HepG2 (cell line): ENCODE measurements around the gene QSOX2. TPM values are rescaled to one million over a fixed set of nuclear protein-coding genes. Genes with fewer than 3 reads are reported as not detected.
A peak's percentile ranks its signal among the peaks of the same experiment; 100 is the strongest.

Source experiments
- ATAC-seq: fragments of 200-7000 bp; cut with Tn5 transposase; 3 replicates; pipeline ENCODE4 v1.9.1; 2020; ENCODE audit warnings: mild to moderate bottlenecking, moderate library complexity
- BruUV-seq: library from RNA; stranded (reverse); fragments of 400-500 nt; replicated peaks from 2 replicates; lab custom pipeline; 2021; lab: Mats Ljungman, UMichigan
- CTCF ChIA-PET: fragments of 300-600 bp; formaldehyde crosslinking; extraction: SDS; loops from one replicate; lab custom pipeline; 2021; ENCODE audit warnings: low total read pairs, inconsistent platforms, low intra/inter-chr PET ratio; lab: Yijun Ruan, JAX
- POLR2A ChIA-PET: fragments of 350-600 bp; sonication (Branson Sonifier 250); formaldehyde crosslinking; loops from one replicate; lab custom pipeline; 2020; ENCODE audit warnings: antibody characterized with exemption, inconsistent platforms; lab: Yijun Ruan, JAX
- DNase-seq: peaks from one replicate; pipeline ENCODE4 v3.0.0-alpha.2; 2015; ENCODE audit warnings: low spot score
- FAIRE-seq: peaks from 3 replicates; lab custom pipeline; 2011; peaks lifted over from hg19 to GRCh38; lab: Jason Lieb, UNC
- H2AFZ ChIP-seq: one replicate; pipeline ENCODE4 v1.6.1; 2011; ENCODE audit warnings: low read length, inconsistent platforms
- H3K27ac ChIP-seq: fragments of 300-600 bp; 3 replicates; pipeline ENCODE4 v1.8.0; 2011; ENCODE audit warnings: mixed run types, mild to moderate bottlenecking, mixed read lengths, low read length, inconsistent platforms; ENCODE audit not compliant: insufficient read depth; ENCODE audit errors: extremely low read length
- H3K27me3 ChIP-seq, 2 experiments: fragments of 200-600 bp in 1 of 2; 2 replicates in 1 of 2; 3 replicates in 1 of 2; pipeline versions ENCODE4 v1.6.0 to v1.8.0; 2011; ENCODE audit warnings: low read length in 2 of 2, mild to moderate bottlenecking in 2 of 2, moderate library complexity in 2 of 2, inconsistent platforms in 1 of 2; ENCODE audit not compliant: insufficient read depth in 2 of 2, control insufficient read depth in 1 of 2
- H3K36me3 ChIP-seq, 2 experiments: fragments of 200-600 bp in 1 of 2; replicated peaks in 1 of 2; 2 replicates in 1 of 2; 3 replicates in 1 of 2; pipeline versions ENCODE4 v1.5.1 to v1.8.0; 2011; ENCODE audit warnings: low read length in 2 of 2, inconsistent platforms in 1 of 2; ENCODE audit not compliant: insufficient read depth in 2 of 2, control insufficient read depth in 1 of 2
- H3K4me1 ChIP-seq: 2 replicates; pipeline ENCODE4 v1.5.1; 2012; ENCODE audit warnings: low read length, inconsistent platforms; ENCODE audit not compliant: insufficient read depth
- H3K4me2 ChIP-seq: 2 replicates; pipeline ENCODE4 v1.6.0; 2011; ENCODE audit warnings: low read depth, low read length, inconsistent platforms
- H3K4me3 ChIP-seq, 3 experiments: fragments of 200-600 bp in 1 of 3; sonication (generic), shearing (Covaris generic) in 1 of 3; replicated peaks in 1 of 3; 2 replicates each; pipeline ENCODE4 v1.5.1; 2011 to 2016; ENCODE audit warnings: low read length in 3 of 3, inconsistent platforms in 2 of 3, low read depth in 2 of 3, mild to moderate bottlenecking in 2 of 3, control low read depth in 1 of 3, mixed read lengths in 1 of 3; ENCODE audit not compliant: insufficient read depth in 1 of 3
- H3K79me2 ChIP-seq: one replicate; pipeline ENCODE4 v1.6.1; 2011; ENCODE audit warnings: low read length, inconsistent platforms; ENCODE audit not compliant: insufficient read depth
- H3K9ac ChIP-seq: 2 replicates; pipeline ENCODE4 v1.6.0; 2011; ENCODE audit warnings: mild to moderate bottlenecking, low read depth, low read length, inconsistent platforms; ENCODE audit not compliant: insufficient read depth
- H3K9me3 ChIP-seq: 2 replicates; pipeline ENCODE4 v1.5.1; 2012; ENCODE audit warnings: mild to moderate bottlenecking, low read length
- H4K20me1 ChIP-seq: 2 replicates; pipeline ENCODE4 v1.6.0; 2011; ENCODE audit warnings: inconsistent platforms, mild to moderate bottlenecking, low read length, moderate library complexity; ENCODE audit not compliant: insufficient read depth
- KLF12 ChIP-seq: sonication (generic); formaldehyde crosslinking; IDR thresholded peaks from 2 replicates; pipeline ENCODE4 v1.4.0; 2020; ENCODE audit warnings: missing genetic modification reagents, borderline replicate concordance
- KLF6 ChIP-seq: IDR thresholded peaks from 2 replicates; pipeline ENCODE4 v1.8.0; 2016; ENCODE audit warnings: missing biosample characterization, missing genetic modification reagents
- NAIF1 ChIP-seq: sonication (generic); formaldehyde crosslinking; IDR thresholded peaks from 2 replicates; pipeline ENCODE4 v1.5.0; 2020; ENCODE audit warnings: mild to moderate bottlenecking, missing genetic modification reagents, borderline replicate concordance
- RAD21 ChIP-seq: fragments of 450-650 bp; formaldehyde crosslinking; IDR thresholded peaks from 2 replicates; pipeline ENCODE4 v1.5.0; 2020; ENCODE audit warnings: mild to moderate bottlenecking
- XRCC5 ChIP-seq: fragments of 200-400 bp; formaldehyde crosslinking; optimal IDR thresholded peaks from 2 replicates; pipeline ENCODE3; 2017; ENCODE audit warnings: mild to moderate bottlenecking, low read length
- ZMYM4 ChIP-seq: sonication (generic); formaldehyde crosslinking; IDR thresholded peaks from 2 replicates; pipeline ENCODE4 v1.8.1; 2023; ENCODE audit warnings: mild to moderate bottlenecking, missing genetic modification reagents
- ZNF138 ChIP-seq: sonication (generic); formaldehyde crosslinking; IDR thresholded peaks from 2 replicates; pipeline ENCODE4 v1.5.0; 2020; ENCODE audit warnings: mild to moderate bottlenecking, low read depth, missing genetic modification reagents
- ZNF33B ChIP-seq: sonication (generic); formaldehyde crosslinking; IDR thresholded peaks from 2 replicates; pipeline ENCODE4 v1.5.1; 2020; ENCODE audit warnings: mild to moderate bottlenecking, missing genetic modification reagents
- ZNF367 ChIP-seq: sonication (generic); formaldehyde crosslinking; IDR thresholded peaks from 2 replicates; pipeline ENCODE4 v1.4.0; 2020; ENCODE audit warnings: missing genetic modification reagents, borderline replicate concordance
- ZNF383 ChIP-seq: sonication (generic); formaldehyde crosslinking; IDR thresholded peaks from 2 replicates; pipeline ENCODE4 v1.4.0; 2020; ENCODE audit warnings: missing genetic modification reagents, mild to moderate bottlenecking, borderline replicate concordance
- ZNF550 ChIP-seq: sonication (generic); formaldehyde crosslinking; IDR thresholded peaks from 2 replicates; pipeline ENCODE4 v1.4.0; 2020; ENCODE audit warnings: mild to moderate bottlenecking, missing genetic modification reagents, borderline replicate concordance
- ZNF737 ChIP-seq: sonication (generic); formaldehyde crosslinking; IDR thresholded peaks from 2 replicates; pipeline ENCODE4 v1.5.0; 2020; ENCODE audit warnings: missing genetic modification reagents, mild to moderate bottlenecking, borderline replicate concordance
- ZNF768 ChIP-seq: sonication (generic); formaldehyde crosslinking; IDR thresholded peaks from 2 replicates; pipeline ENCODE4 v1.4.0; 2020; ENCODE audit warnings: missing genetic modification reagents
- WGBS: methylation state at CpG from one replicate; pipeline ENCODE4 v1.1.6; 2017; ENCODE audit warnings: low lambda C conversion rate; 5-methylcytosine and 5-hydroxymethylcytosine counted together
- in situ Hi-C: cut with HindIII; loops from 2 replicates; pipeline ENCODE4 v1.10.0; 2017; ENCODE audit warnings: low pct_unique_long_range_greater_than_20kb; ENCODE audit not compliant: extremely low pct_ligation_motif_present
- intact Hi-C: fragments of 100-400 bp; cut with micrococcal nuclease; formaldehyde crosslinking; loops from one replicate; pipeline ENCODE4 v1.10.0; 2022; ENCODE audit not compliant: unreplicated experiment
- polyA plus RNA-seq, 8 experiments: library from polyadenylated mRNA; depleted of rRNA in 3 of 8; stranded (reverse) in 7 of 8; unstranded in 1 of 8; fragments of >200 nt; fragmentation: Illumina TruSeq in 4 of 8; extraction: Trizol in 4 of 8; gene quantifications; 2 replicates each; pipeline versions ENCODE4 v1.2.1 to v1.2.3, GENCODE V29; 2011 to 2016; ENCODE audit warnings: low read depth in 4 of 8, missing spikeins in 1 of 8, mixed read lengths in 1 of 8; ENCODE audit not compliant: insufficient read depth in 1 of 8
- total RNA-seq, 5 experiments: library from RNA; depleted of rRNA; stranded (reverse); fragments of >200 nt; fragmentation: Illumina TruSeq; extraction: Trizol; gene quantifications; 2 replicates each; pipeline ENCODE4 v1.2.3, GENCODE V29; 2016; ENCODE audit warnings: low read depth in 1 of 5
- TF ChIP-seq, protein P1 (sequence below): sonication (generic); formaldehyde crosslinking; IDR thresholded peaks from 2 replicates; pipeline ENCODE4 v1.4.0; 2020; ENCODE audit warnings: missing genetic modification reagents
- TF ChIP-seq, protein P2 (sequence below): sonication (generic); formaldehyde crosslinking; IDR thresholded peaks from 2 replicates; pipeline ENCODE4 v1.5.1; 2020; ENCODE audit warnings: mild to moderate bottlenecking, missing genetic modification reagents, moderate library complexity
- TF ChIP-seq, protein P3 (sequence below): sonication (generic); formaldehyde crosslinking; IDR thresholded peaks from 2 replicates; pipeline ENCODE4 v1.9.0; 2022; ENCODE audit warnings: missing genetic modification reagents, mild to moderate bottlenecking, borderline replicate concordance
- TF ChIP-seq, protein P4 (sequence below): sonication (generic); formaldehyde crosslinking; IDR thresholded peaks from 2 replicates; pipeline ENCODE4 v1.4.0; 2020; ENCODE audit warnings: missing genetic modification reagents, low read depth, mild to moderate bottlenecking, borderline replicate concordance
- TF ChIP-seq, protein P5 (sequence below): sonication (generic); formaldehyde crosslinking; IDR thresholded peaks from 2 replicates; pipeline ENCODE4 v1.5.0; 2020; ENCODE audit warnings: missing genetic modification reagents

QSOX2 gene
- total and polyA plus RNA-seq, 2 of the 13 experiments (the other 11 are each of a cell fraction or from before 2014, with no cell fraction given), result 27.1 to 42.1 TPM

DNA sequence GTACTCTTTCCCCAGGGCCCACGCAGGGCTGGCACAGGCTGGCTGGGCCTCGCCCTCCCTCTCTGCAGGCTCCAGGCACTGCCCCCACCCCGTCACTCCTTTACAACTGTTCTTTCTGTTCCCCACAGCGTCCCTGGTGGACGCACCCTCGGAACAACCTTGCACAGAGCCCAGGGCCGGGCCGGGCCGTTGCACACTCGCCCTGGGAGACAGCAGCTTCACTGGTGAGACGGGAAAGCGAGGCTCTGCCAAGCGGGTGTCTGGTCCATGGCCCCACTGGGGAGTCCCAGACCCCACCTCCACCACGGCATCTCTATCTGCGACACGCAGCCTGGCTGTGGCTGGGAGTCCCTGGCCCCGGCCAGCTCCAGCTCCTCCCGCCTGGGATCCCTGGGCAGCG lies 18.4 kb upstream of the QSOX2 start:
- Histone ChIP-seq H3K4me1 (peaks cover 22% of the 10 kb centered on the region), H3K9me3 (no peaks in the 10 kb centered on the region), H3K36me3 (no peaks in the 10 kb centered on the region), H2AFZ (no peak overlapping the region), H3K27ac (no peak overlapping the region), H4K20me1 (no peaks in the 10 kb centered on the region), H3K9ac (no peak overlapping the region), H3K79me2 (no peaks in the 10 kb centered on the region), H3K27me3 (peaks cover 21 to 82% of the 10 kb centered on the region in 2 experiments; a peak in 4 of 5 replicates), H3K4me2 (no peak overlapping the region), H3K4me3 (no peak overlapping the region)
- peak; percentile 69 for ATAC-seq
- DNase-seq, result no peak
- intact Hi-C loops (no loop called here), in situ Hi-C loops (loop anchor here (25.0 kb wide), 1 partner anchor 277 kb away; no protein-coding TSS in a partner anchor)
- no TSS peak for BruUV-seq
- 9% methylated on average over 8 of the region's 19 CpGs for WGBS
- ChIA-PET CTCF (no interaction called here), POLR2A (no interaction called here)
- no peak for FAIRE-seq
- TF ChIP-seq ZNF138, result no peak
- TF ChIP-seq ZNF33B (CRISPR knock-in tag), result no peak
- no peak for TF ChIP-seq KLF12 (CRISPR knock-in tag)
- no peak for TF ChIP-seq KLF6
- TF ChIP-seq RAD21, result no peak
- no peak for TF ChIP-seq ZNF550
- no peak for TF ChIP-seq ZMYM4 (CRISPR knock-in tag)
- TF ChIP-seq, protein P1, sequence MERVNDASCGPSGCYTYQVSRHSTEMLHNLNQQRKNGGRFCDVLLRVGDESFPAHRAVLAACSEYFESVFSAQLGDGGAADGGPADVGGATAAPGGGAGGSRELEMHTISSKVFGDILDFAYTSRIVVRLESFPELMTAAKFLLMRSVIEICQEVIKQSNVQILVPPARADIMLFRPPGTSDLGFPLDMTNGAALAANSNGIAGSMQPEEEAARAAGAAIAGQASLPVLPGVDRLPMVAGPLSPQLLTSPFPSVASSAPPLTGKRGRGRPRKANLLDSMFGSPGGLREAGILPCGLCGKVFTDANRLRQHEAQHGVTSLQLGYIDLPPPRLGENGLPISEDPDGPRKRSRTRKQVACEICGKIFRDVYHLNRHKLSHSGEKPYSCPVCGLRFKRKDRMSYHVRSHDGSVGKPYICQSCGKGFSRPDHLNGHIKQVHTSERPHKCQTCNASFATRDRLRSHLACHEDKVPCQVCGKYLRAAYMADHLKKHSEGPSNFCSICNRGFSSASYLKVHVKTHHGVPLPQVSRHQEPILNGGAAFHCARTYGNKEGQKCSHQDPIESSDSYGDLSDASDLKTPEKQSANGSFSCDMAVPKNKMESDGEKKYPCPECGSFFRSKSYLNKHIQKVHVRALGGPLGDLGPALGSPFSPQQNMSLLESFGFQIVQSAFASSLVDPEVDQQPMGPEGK (CRISPR knock-in tag), result 0 out of 2 replicates have a peak, but pooled peaks have one; percentile 16
- TF ChIP-seq, protein P2, sequence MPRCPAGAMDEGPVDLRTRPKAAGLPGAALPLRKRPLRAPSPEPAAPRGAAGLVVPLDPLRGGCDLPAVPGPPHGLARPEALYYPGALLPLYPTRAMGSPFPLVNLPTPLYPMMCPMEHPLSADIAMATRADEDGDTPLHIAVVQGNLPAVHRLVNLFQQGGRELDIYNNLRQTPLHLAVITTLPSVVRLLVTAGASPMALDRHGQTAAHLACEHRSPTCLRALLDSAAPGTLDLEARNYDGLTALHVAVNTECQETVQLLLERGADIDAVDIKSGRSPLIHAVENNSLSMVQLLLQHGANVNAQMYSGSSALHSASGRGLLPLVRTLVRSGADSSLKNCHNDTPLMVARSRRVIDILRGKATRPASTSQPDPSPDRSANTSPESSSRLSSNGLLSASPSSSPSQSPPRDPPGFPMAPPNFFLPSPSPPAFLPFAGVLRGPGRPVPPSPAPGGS (CRISPR knock-in tag), result no peak
- TF ChIP-seq, protein P3, sequence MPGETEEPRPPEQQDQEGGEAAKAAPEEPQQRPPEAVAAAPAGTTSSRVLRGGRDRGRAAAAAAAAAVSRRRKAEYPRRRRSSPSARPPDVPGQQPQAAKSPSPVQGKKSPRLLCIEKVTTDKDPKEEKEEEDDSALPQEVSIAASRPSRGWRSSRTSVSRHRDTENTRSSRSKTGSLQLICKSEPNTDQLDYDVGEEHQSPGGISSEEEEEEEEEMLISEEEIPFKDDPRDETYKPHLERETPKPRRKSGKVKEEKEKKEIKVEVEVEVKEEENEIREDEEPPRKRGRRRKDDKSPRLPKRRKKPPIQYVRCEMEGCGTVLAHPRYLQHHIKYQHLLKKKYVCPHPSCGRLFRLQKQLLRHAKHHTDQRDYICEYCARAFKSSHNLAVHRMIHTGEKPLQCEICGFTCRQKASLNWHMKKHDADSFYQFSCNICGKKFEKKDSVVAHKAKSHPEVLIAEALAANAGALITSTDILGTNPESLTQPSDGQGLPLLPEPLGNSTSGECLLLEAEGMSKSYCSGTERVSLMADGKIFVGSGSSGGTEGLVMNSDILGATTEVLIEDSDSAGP (CRISPR knock-in tag), result peak; percentile 20; the same call in 1 of the 2 replicates
- no peak for TF ChIP-seq ZNF737
- TF ChIP-seq, protein P4, sequence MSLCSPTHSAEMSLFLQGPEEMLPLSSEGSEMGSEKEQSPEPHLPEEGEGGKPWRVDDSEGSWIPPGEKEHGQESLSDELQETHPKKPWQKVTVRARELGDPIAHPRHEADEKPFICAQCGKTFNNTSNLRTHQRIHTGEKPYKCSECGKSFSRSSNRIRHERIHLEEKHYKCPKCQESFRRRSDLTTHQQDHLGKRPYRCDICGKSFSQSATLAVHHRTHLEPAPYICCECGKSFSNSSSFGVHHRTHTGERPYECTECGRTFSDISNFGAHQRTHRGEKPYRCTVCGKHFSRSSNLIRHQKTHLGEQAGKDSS (CRISPR knock-in tag), result no peak
- TF ChIP-seq, protein P5, sequence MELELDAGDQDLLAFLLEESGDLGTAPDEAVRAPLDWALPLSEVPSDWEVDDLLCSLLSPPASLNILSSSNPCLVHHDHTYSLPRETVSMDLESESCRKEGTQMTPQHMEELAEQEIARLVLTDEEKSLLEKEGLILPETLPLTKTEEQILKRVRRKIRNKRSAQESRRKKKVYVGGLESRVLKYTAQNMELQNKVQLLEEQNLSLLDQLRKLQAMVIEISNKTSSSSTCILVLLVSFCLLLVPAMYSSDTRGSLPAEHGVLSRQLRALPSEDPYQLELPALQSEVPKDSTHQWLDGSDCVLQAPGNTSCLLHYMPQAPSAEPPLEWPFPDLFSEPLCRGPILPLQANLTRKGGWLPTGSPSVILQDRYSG (CRISPR knock-in tag), result no peak
- peak; percentile 9; the same call in 1 of the 2 replicates for TF ChIP-seq ZNF768 (CRISPR knock-in tag)
- no peak for TF ChIP-seq ZNF367 (CRISPR knock-in tag)
- no peak for TF ChIP-seq ZNF383
- peak; percentile 35 for TF ChIP-seq XRCC5
- TF ChIP-seq NAIF1 (CRISPR knock-in tag), result no peak
